IMR-90 (cell line): ENCODE results near the gene CREB1. TPM values are rescaled to one million over a fixed set of nuclear protein-coding genes. Genes with fewer than 3 reads are reported as not detected.

Experiments used
- ATAC-seq: fragments of 200-7000 bp; cut with Tn5 transposase; 2 replicates; pipeline ENCODE4 v1.9.1; 2020; ENCODE audit warnings: low read depth, mild to moderate bottlenecking, moderate library complexity
- BruUV-seq: library from RNA; stranded (reverse); fragments of 400-500 nt; replicated peaks from 2 replicates; lab custom pipeline; 2021; lab: Mats Ljungman, UMichigan
- CTCF ChIA-PET: fragments of 300-600 bp; formaldehyde crosslinking; extraction: SDS; loops from one replicate; lab custom pipeline; 2021; ENCODE audit warnings: antibody characterized with exemption; lab: Yijun Ruan, JAX
- POLR2A ChIA-PET: fragments of 300-600 bp; sonication (Branson Sonifier 250); formaldehyde crosslinking; loops from one replicate; lab custom pipeline; 2022; ENCODE audit warnings: antibody characterized with exemption; ENCODE audit not compliant: unreplicated experiment; lab: Charles Lee
- DNase-seq: peaks from one replicate; pipeline ENCODE4 v3.0.0; 2013
- H2AFZ ChIP-seq: replicated peaks from 2 replicates; pipeline ENCODE3; 2013; ENCODE audit warnings: low read length, mild to moderate bottlenecking; ENCODE audit not compliant: poor library complexity
- H2AK5ac ChIP-seq: 2 replicates; pipeline ENCODE4 v1.6.1; 2013; ENCODE audit warnings: low read depth, low read length, inconsistent platforms
- H2AK9ac ChIP-seq: replicated peaks from 2 replicates; pipeline ENCODE3; 2013; ENCODE audit warnings: mild to moderate bottlenecking, low read depth, low read length, moderate library complexity; ENCODE audit not compliant: poor library complexity
- H2BK120ac ChIP-seq: 2 replicates; pipeline ENCODE4 v1.6.1; 2013; ENCODE audit warnings: low read depth, low read length, inconsistent platforms
- H2BK15ac ChIP-seq: 3 replicates; pipeline ENCODE4 v1.6.1; 2013; ENCODE audit warnings: low read depth, low read length, inconsistent platforms
- H2BK20ac ChIP-seq: 2 replicates; pipeline ENCODE4 v1.6.1; 2013; ENCODE audit warnings: low read depth, mild to moderate bottlenecking, inconsistent platforms, low read length, moderate library complexity
- H2BK5ac ChIP-seq: 2 replicates; pipeline ENCODE4 v1.6.1; 2013; ENCODE audit warnings: mild to moderate bottlenecking, low read depth, low read length, inconsistent platforms; ENCODE audit not compliant: poor library complexity, severe bottlenecking
- H3K14ac ChIP-seq: replicated peaks from 2 replicates; pipeline ENCODE4 v1.6.1; 2013; ENCODE audit warnings: low read depth, low read length, inconsistent platforms
- H3K18ac ChIP-seq: 2 replicates; pipeline ENCODE4 v1.6.1; 2013; ENCODE audit warnings: low read depth, low read length, control low read depth
- H3K23ac ChIP-seq: 2 replicates; pipeline ENCODE4 v1.6.1; 2013; ENCODE audit warnings: low read depth, low read length, inconsistent platforms
- H3K27ac ChIP-seq: 2 replicates; pipeline ENCODE4 v1.5.1; 2013; ENCODE audit warnings: mild to moderate bottlenecking, control low read depth, low read length; ENCODE audit not compliant: insufficient read depth
- H3K27me3 ChIP-seq: 2 replicates; pipeline ENCODE4 v1.6.1; 2013; ENCODE audit warnings: low read length; ENCODE audit not compliant: control insufficient read depth, insufficient read depth
- H3K36me3 ChIP-seq: 2 replicates; pipeline ENCODE4 v1.6.1; 2013; ENCODE audit warnings: low read length, mixed read lengths; ENCODE audit not compliant: control insufficient read depth, insufficient read depth
- H3K4ac ChIP-seq: 2 replicates; pipeline ENCODE4 v1.6.1; 2013; ENCODE audit warnings: low read depth, low read length, inconsistent platforms
- H3K4me1 ChIP-seq: 2 replicates; pipeline ENCODE4 v1.6.1; 2013; ENCODE audit warnings: low read length, mixed read lengths; ENCODE audit not compliant: control insufficient read depth, insufficient read depth
- H3K4me2 ChIP-seq: 2 replicates; pipeline ENCODE4 v1.6.1; 2013; ENCODE audit warnings: low read depth, mild to moderate bottlenecking, control low read depth, low read length, moderate library complexity
- H3K4me3 ChIP-seq: 2 replicates; pipeline ENCODE4 v1.5.1; 2013; ENCODE audit warnings: low read depth, mild to moderate bottlenecking, control low read depth, low read length, moderate library complexity; ENCODE audit not compliant: insufficient read depth
- H3K56ac ChIP-seq: 2 replicates; pipeline ENCODE4 v1.6.1; 2013; ENCODE audit warnings: low read length, inconsistent platforms; ENCODE audit not compliant: insufficient read depth; ENCODE audit errors: extremely low read depth
- H3K79me1 ChIP-seq, 2 experiments: 2 replicates each; pipeline ENCODE4 v1.6.1; 2013; ENCODE audit warnings: low read length in 2 of 2, inconsistent platforms in 1 of 2, low read depth in 1 of 2
- H3K9ac ChIP-seq: 2 replicates; pipeline ENCODE4 v1.6.1; 2013; ENCODE audit warnings: low read depth, low read length, control low read depth
- H3K9me1 ChIP-seq: 2 replicates; pipeline ENCODE4 v1.6.1; 2013; ENCODE audit warnings: low read length, inconsistent platforms; ENCODE audit not compliant: insufficient read depth
- H3K9me3 ChIP-seq: 2 replicates; pipeline ENCODE4 v1.6.1; 2013; ENCODE audit warnings: low read length; ENCODE audit not compliant: control insufficient read depth, insufficient read depth
- H4K20me1 ChIP-seq: 2 replicates; pipeline ENCODE4 v1.6.1; 2013; ENCODE audit warnings: low read length, inconsistent platforms; ENCODE audit not compliant: insufficient read depth
- H4K5ac ChIP-seq: 2 replicates; pipeline ENCODE4 v1.6.1; 2013; ENCODE audit warnings: mild to moderate bottlenecking, low read depth, low read length, control low read depth
- H4K8ac ChIP-seq, 2 experiments: 2 replicates each; pipeline ENCODE4 v1.6.1; 2013; ENCODE audit warnings: low read depth in 2 of 2, low read length in 2 of 2, control low read depth in 1 of 2, inconsistent platforms in 1 of 2
- H4K91ac ChIP-seq: 2 replicates; pipeline ENCODE4 v1.6.1; 2013; ENCODE audit warnings: low read depth, low read length, inconsistent platforms; ENCODE audit not compliant: insufficient read depth
- BHLHE40 ChIP-seq: fragments of 150-350 bp; IDR thresholded peaks from 2 replicates; pipeline ENCODE4 v1.6.1; 2016; ENCODE audit warnings: mild to moderate bottlenecking, low read depth, low read length
- CEBPB ChIP-seq: IDR thresholded peaks from 2 replicates; pipeline ENCODE4 v1.6.1; 2012; ENCODE audit warnings: low read depth, low read length, improper control_type of control experiment
- CHD1 ChIP-seq: IDR thresholded peaks from 2 replicates; pipeline ENCODE4 v1.6.1; 2012; ENCODE audit warnings: low read depth, low read length, improper control_type of control experiment
- FOS ChIP-seq: fragments of 150-350 bp; IDR thresholded peaks from 2 replicates; pipeline ENCODE4 v1.6.1; 2016; ENCODE audit warnings: low read depth, low read length
- MAFK ChIP-seq: IDR thresholded peaks from 2 replicates; pipeline ENCODE4 v1.6.1; 2012; ENCODE audit warnings: low read depth, low read length, improper control_type of control experiment
- MAZ ChIP-seq: IDR thresholded peaks from 2 replicates; pipeline ENCODE4 v1.6.1; 2012; ENCODE audit warnings: low read depth, mild to moderate bottlenecking, low read length, improper control_type of control experiment, moderate library complexity, borderline replicate concordance
- MXI1 ChIP-seq: IDR thresholded peaks from 2 replicates; pipeline ENCODE4 v1.6.1; 2012; ENCODE audit warnings: low read depth, mild to moderate bottlenecking, low read length, moderate library complexity, borderline replicate concordance
- POLR2A ChIP-seq: IDR thresholded peaks from 2 replicates; pipeline ENCODE4 v1.6.1; 2012; ENCODE audit warnings: mild to moderate bottlenecking, low read depth, low read length
- RAD21 ChIP-seq: IDR thresholded peaks from 2 replicates; pipeline ENCODE4 v1.6.1; 2012; ENCODE audit warnings: low read length, improper control_type of control experiment
- RCOR1 ChIP-seq: IDR thresholded peaks from 2 replicates; pipeline ENCODE4 v1.6.1; 2012; ENCODE audit warnings: mild to moderate bottlenecking, low read length, improper control_type of control experiment; ENCODE audit not compliant: insufficient replicate concordance
- RFX5 ChIP-seq: IDR thresholded peaks from 2 replicates; pipeline ENCODE4 v1.8.0; 2012; ENCODE audit warnings: low read depth, mild to moderate bottlenecking, low read length, moderate library complexity
- SMC3 ChIP-seq: fragments of 150-350 bp; IDR thresholded peaks from 2 replicates; pipeline ENCODE4 v1.6.1; 2016; ENCODE audit warnings: low read depth, mild to moderate bottlenecking, antibody characterized with exemption, low read length, moderate library complexity
- WGBS, 2 experiments: methylation state at CpG; one replicate each; pipeline versions ENCODE4 v1.1.5 to v1.1.7; 2013; ENCODE audit warnings: missing lambda C conversion rate in 2 of 2; ENCODE audit not compliant: insufficient read length in 1 of 2; ENCODE audit errors: extremely low coverage in 2 of 2; 5-methylcytosine and 5-hydroxymethylcytosine counted together
- dilution Hi-C: fragments of 300-500 bp; cut with HindIII; formaldehyde crosslinking; loops from one replicate; pipeline ENCODE4 v1.14.3; 2018; ENCODE audit warnings: low sequenced_read_pairs; ENCODE audit not compliant: unreplicated experiment
- in situ Hi-C: fragments of 300-500 bp; cut with MboI; formaldehyde crosslinking; loops from 3 replicates; pipeline ENCODE4 v1.14.3; 2019; ENCODE audit warnings: low sequenced_read_pairs, inconsistent platforms, mixed read lengths
- intact Hi-C: fragments of 100-400 bp; cut with micrococcal nuclease; formaldehyde crosslinking; loops from 2 replicates; pipeline ENCODE4 v1.10.0; 2022
- polyA plus RNA-seq, 3 experiments: library from polyadenylated mRNA; depleted of rRNA; stranded (reverse); fragments of >200 nt; gene quantifications; 2 replicates each; pipeline ENCODE4 v1.2.3, GENCODE V29; 2012; ENCODE audit warnings: low replicate concordance in 1 of 3
- total RNA-seq: library from RNA; depleted of rRNA; stranded (reverse); fragments of >200 nt; gene quantifications from 2 replicates; pipeline ENCODE4 v1.2.3, GENCODE V29; 2012
- TF ChIP-seq, protein P1 (sequence below): conservative IDR thresholded peaks from 2 replicates; pipeline ENCODE4 v1.5.1; 2012; ENCODE audit warnings: mild to moderate bottlenecking, low read depth, low read length, improper control_type of control experiment

The CREB1 gene
- total and polyA plus RNA-seq, 2 of the 4 experiments (the other 2 are of a cell fraction) = 22.4 to 94.5 TPM

DNA sequence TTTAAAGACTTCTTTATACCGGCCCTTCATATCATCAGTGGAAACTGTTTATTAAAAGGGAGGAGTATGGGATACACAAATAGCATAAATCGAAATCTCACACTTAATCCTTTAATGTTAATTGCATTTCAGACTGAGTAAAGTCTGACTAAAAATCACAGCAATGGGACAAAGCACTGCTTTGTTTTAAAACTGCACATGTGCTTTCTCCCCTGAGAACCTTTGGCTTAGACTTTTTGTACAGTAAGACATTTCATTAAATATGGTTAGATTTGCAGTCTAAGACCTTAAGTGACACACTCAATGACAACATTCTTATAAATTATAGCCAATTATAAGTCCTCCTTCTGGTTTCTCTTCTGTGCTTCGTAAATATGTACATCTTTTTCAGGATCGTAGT is 83.0 kb downstream of the CREB1 start:
- in situ Hi-C loops = no loop called here
- H4K5ac ChIP-seq = no peak overlapping the region
- H2AK5ac ChIP-seq = no peak overlapping the region
- no peak overlapping the region for H3K4me2 ChIP-seq
- TF ChIP-seq FOS (no peak), CHD1 (no peak), SMC3 (no peak), MAFK (no peak), BHLHE40 (no peak), CEBPB (no peak), MAZ (no peak), POLR2A (no peak), RAD21 (no peak), RCOR1 (no peak), RFX5 (no peak), MXI1 (no peak)
- TF ChIP-seq, protein P1, sequence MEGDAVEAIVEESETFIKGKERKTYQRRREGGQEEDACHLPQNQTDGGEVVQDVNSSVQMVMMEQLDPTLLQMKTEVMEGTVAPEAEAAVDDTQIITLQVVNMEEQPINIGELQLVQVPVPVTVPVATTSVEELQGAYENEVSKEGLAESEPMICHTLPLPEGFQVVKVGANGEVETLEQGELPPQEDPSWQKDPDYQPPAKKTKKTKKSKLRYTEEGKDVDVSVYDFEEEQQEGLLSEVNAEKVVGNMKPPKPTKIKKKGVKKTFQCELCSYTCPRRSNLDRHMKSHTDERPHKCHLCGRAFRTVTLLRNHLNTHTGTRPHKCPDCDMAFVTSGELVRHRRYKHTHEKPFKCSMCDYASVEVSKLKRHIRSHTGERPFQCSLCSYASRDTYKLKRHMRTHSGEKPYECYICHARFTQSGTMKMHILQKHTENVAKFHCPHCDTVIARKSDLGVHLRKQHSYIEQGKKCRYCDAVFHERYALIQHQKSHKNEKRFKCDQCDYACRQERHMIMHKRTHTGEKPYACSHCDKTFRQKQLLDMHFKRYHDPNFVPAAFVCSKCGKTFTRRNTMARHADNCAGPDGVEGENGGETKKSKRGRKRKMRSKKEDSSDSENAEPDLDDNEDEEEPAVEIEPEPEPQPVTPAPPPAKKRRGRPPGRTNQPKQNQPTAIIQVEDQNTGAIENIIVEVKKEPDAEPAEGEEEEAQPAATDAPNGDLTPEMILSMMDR = no peak
- no peak overlapping the region for H3K27ac ChIP-seq
- CTCF ChIA-PET = no interaction called here
- no peak overlapping the region for H4K91ac ChIP-seq
- H3K9ac ChIP-seq = no peak overlapping the region
- no peak overlapping the region for H3K23ac ChIP-seq
- no peak overlapping the region for H4K8ac ChIP-seq
- no peak overlapping the region for H3K4me3 ChIP-seq
- ATAC-seq (no peak), DNase-seq (no peak)
- H3K56ac ChIP-seq = no peak overlapping the region
- dilution Hi-C loops = no loop called here
- no peak overlapping the region for H3K18ac ChIP-seq
- H3K79me1 ChIP-seq = 0 out of 4 replicates have a peak, but pooled peaks cover 0 to 3% of the 10 kb centered on the region in 2 experiments
- WGBS, 2 experiments = no CpG with 5 or more reads among the region's 4 CpGs
- H3K4me1 ChIP-seq = peaks cover 6% of the 10 kb centered on the region
- H4K20me1 ChIP-seq = peaks cover 8% of the 10 kb centered on the region
- no peaks in the 10 kb centered on the region for H3K27me3 ChIP-seq
- H3K14ac ChIP-seq = no peak overlapping the region
- intact Hi-C loops = loop anchor here (10.0 kb wide), 1 partner anchor 358 kb away; no protein-coding TSS in a partner anchor
- H3K4ac ChIP-seq = no peak overlapping the region
- no peak overlapping the region for H2BK5ac ChIP-seq
- peaks cover 6% of the 10 kb centered on the region; the same call in 1 of the 2 replicates for H3K9me1 ChIP-seq
- H2AK9ac ChIP-seq = no peak overlapping the region
- no peak overlapping the region for H2BK120ac ChIP-seq
- peaks cover 2% of the 10 kb centered on the region for H3K36me3 ChIP-seq
- no peak overlapping the region for H2AFZ ChIP-seq
- no peak overlapping the region for H2BK15ac ChIP-seq
- no peaks in the 10 kb centered on the region for H3K9me3 ChIP-seq
- POLR2A ChIA-PET = no interaction called here
- no TSS peak for BruUV-seq
- no peak overlapping the region for H2BK20ac ChIP-seq
